Caco-2 (cell line): ENCODE data around the gene DLG1. TPM values are rescaled to one million over a fixed set of nuclear protein-coding genes. Genes with fewer than 3 reads are reported as not detected.

Experiments used
- BruUV-seq: library from RNA; stranded (reverse); fragments of 400-500 nt; replicated peaks from 2 replicates; lab custom pipeline; 2021; lab: Mats Ljungman, UMichigan
- CTCF ChIA-PET: fragments of 300-600 bp; sonication (Branson Sonifier 250); formaldehyde crosslinking; loops from one replicate; lab custom pipeline; 2022; ENCODE audit warnings: antibody characterized with exemption; lab: Charles Lee
- POLR2A ChIA-PET: fragments of 300-600 bp; sonication (Branson Sonifier 250); formaldehyde crosslinking; loops from one replicate; lab custom pipeline; 2022; ENCODE audit warnings: antibody characterized with exemption; lab: Charles Lee
- DNase-seq, 2 experiments: peaks; one replicate each; pipeline versions ENCODE4 v3.0.0 to v3.0.0-alpha.2; 2020 to 2022
- H3K27me3 ChIP-seq: replicated peaks from 2 replicates; pipeline ENCODE4 v1.6.0; 2011; ENCODE audit warnings: low read length; ENCODE audit not compliant: control insufficient read depth, insufficient read depth
- H3K36me3 ChIP-seq: 2 replicates; pipeline ENCODE4 v1.5.1; 2011; ENCODE audit warnings: low read length; ENCODE audit not compliant: control insufficient read depth, insufficient read depth
- H3K4me1 ChIP-seq: fragments of 250-450 bp; sonication (Bioruptor Pico); 2 replicates; pipeline ENCODE4 v1.5.1; 2020; ENCODE audit warnings: mild to moderate bottlenecking
- H3K4me3 ChIP-seq: 2 replicates; pipeline ENCODE4 v1.5.1; 2011; ENCODE audit warnings: low read depth, mild to moderate bottlenecking, control low read depth, low read length
- H3K9me3 ChIP-seq: fragments of 250-450 bp; sonication (Bioruptor Pico); 2 replicates; pipeline ENCODE4 v1.5.1; 2020; ENCODE audit warnings: mild to moderate bottlenecking, moderate library complexity
- H3K27ac Mint-ChIP-seq: one replicate; pipeline ENCODE4 v1.8.0; 2022; ENCODE audit warnings: mixed read lengths; ENCODE audit not compliant: unreplicated experiment
- H3K27me3 Mint-ChIP-seq: one replicate; pipeline ENCODE4 v1.8.0; 2022; ENCODE audit warnings: mixed read lengths; ENCODE audit not compliant: insufficient read depth, unreplicated experiment
- H3K36me3 Mint-ChIP-seq: one replicate; pipeline ENCODE4 v1.8.0; 2022; ENCODE audit warnings: mild to moderate bottlenecking, mixed read lengths; ENCODE audit not compliant: insufficient read depth, unreplicated experiment
- H3K4me1 Mint-ChIP-seq: one replicate; pipeline ENCODE4 v1.8.0; 2022; ENCODE audit warnings: low read depth, mixed read lengths; ENCODE audit not compliant: unreplicated experiment
- H3K4me3 Mint-ChIP-seq: one replicate; pipeline ENCODE4 v1.8.0; 2022; ENCODE audit warnings: mild to moderate bottlenecking, moderate library complexity, mixed read lengths; ENCODE audit not compliant: unreplicated experiment
- H3K9me3 Mint-ChIP-seq: one replicate; pipeline ENCODE4 v1.8.0; 2022; ENCODE audit warnings: mixed read lengths; ENCODE audit not compliant: unreplicated experiment
- intact Hi-C: fragments of 100-400 bp; cut with micrococcal nuclease; formaldehyde crosslinking; loops from one replicate; pipeline ENCODE4 v1.10.0; 2022; ENCODE audit not compliant: unreplicated experiment
- microRNA-seq: library from miRNA; unstranded; fragments of <30 nt; microRNA quantifications from one replicate; pipeline ENCODE4 v1.2.0, GENCODE V29; 2022
- total RNA-seq: library from RNA; stranded (reverse); gene quantifications from 2 replicates; pipeline ENCODE4 v1.2.3, GENCODE V29; 2022
- TF ChIP-seq, protein P1 (sequence below), 2 experiments: fragments of 200-600 bp in 1 of 2; IDR thresholded peaks; 1 replicate in 1 of 2; 2 replicates in 1 of 2; pipeline versions ENCODE4 v1.5.1 to v1.8.0; 2011 to 2022; ENCODE audit warnings: antibody characterized with exemption in 1 of 2, control low read depth in 1 of 2, inconsistent platforms in 1 of 2, low read depth in 1 of 2, low read length in 1 of 2, mild to moderate bottlenecking in 1 of 2, moderate library complexity in 1 of 2; ENCODE audit not compliant: insufficient read depth in 1 of 2, severe bottlenecking in 1 of 2, unreplicated experiment in 1 of 2

The DLG1 gene
- total RNA-seq, 1 experiment from 2014 or later, result 167 TPM

DNA sequence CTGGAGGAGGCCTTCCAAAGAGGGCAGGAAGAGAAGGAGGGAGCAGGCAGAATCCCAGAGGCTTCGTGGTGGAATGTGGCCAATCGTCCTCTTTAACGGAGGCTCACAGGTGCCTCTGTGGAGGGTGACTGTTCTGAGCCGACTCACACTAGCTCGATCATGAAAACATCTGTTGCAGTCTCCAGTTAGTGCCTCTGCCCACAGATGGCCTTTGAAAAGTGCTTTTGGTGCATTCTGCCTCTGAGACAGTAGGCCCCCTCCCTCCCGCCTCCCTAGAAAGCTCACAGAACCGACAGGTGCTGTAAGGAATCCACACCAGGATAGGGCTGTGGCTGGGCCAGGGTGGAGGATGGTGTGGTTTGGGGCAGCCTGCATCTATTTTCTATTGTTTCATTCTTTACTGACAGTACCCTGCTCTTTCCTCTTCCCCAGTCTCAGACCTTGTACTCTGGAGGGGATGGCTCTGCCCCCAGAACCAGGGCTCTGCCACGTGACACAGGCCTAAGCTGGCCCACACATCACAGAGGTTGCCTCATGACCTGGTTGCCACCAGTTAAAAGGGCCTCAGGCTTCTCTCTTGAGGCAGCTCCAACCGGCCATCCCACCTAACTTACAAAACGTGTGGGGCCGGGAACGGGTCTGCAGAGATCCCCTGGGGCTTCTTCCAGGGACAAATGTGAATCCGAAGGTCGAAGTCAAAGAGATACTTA lies 302.6 kb downstream of the DLG1 start:
- Mint-ChIP-seq H3K4me3 (no peak overlapping the region), H3K27me3 (no peaks in the 10 kb centered on the region), H3K9me3 (no peaks in the 10 kb centered on the region), H3K4me1 (no peaks in the 10 kb centered on the region), H3K36me3 (no peaks in the 10 kb centered on the region), H3K27ac (no peak overlapping the region)
- Histone ChIP-seq H3K9me3 (no peaks in the 10 kb centered on the region), H3K4me1 (peaks cover 2% of the 10 kb centered on the region), H3K27me3 (no peaks in the 10 kb centered on the region), H3K4me3 (no peak overlapping the region), H3K36me3 (no peaks in the 10 kb centered on the region)
- DNase-seq, result peak in 1 of 2 experiments; percentile 22
- CTCF ChIA-PET, result no interaction called here
- TF ChIP-seq, protein P1, sequence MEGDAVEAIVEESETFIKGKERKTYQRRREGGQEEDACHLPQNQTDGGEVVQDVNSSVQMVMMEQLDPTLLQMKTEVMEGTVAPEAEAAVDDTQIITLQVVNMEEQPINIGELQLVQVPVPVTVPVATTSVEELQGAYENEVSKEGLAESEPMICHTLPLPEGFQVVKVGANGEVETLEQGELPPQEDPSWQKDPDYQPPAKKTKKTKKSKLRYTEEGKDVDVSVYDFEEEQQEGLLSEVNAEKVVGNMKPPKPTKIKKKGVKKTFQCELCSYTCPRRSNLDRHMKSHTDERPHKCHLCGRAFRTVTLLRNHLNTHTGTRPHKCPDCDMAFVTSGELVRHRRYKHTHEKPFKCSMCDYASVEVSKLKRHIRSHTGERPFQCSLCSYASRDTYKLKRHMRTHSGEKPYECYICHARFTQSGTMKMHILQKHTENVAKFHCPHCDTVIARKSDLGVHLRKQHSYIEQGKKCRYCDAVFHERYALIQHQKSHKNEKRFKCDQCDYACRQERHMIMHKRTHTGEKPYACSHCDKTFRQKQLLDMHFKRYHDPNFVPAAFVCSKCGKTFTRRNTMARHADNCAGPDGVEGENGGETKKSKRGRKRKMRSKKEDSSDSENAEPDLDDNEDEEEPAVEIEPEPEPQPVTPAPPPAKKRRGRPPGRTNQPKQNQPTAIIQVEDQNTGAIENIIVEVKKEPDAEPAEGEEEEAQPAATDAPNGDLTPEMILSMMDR (IDR thresholded peaks at IDR 0.05; ENCODE audit: insufficient read depth in 1 of 2, low read depth in 1 of 2, low read length in 1 of 2, severe bottlenecking in 1 of 2, unreplicated experiment in 1 of 2), result no peak
- POLR2A ChIA-PET, result no interaction called here
- intact Hi-C loops, result no loop called here
- no TSS peak for BruUV-seq

DNA sequence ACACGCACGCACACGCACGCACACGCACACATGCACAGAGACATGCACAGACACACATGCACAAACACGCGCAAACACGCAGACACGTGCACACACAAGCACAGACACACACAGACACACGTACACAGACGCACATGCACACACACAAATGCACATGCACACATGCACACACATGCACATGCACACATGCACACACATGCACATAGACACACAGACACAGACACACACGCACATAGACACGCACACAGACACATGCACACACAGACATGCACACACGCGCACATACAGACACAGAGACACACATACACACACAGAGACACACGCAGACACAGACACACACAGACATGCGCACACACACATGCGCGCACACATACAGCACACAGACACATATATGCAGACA lies 303.4 kb downstream of the DLG1 start:
- Histone ChIP-seq H3K9me3 (no peaks in the 10 kb centered on the region), H3K4me1 (peaks cover 10% of the 10 kb centered on the region), H3K27me3 (no peaks in the 10 kb centered on the region), H3K36me3 (no peaks in the 10 kb centered on the region), H3K4me3 (no peak overlapping the region)
- ChIA-PET CTCF (no interaction called here), POLR2A (no interaction called here)
- H3K4me3 Mint-ChIP-seq, result no peak overlapping the region
- intact Hi-C loops, result no loop called here
- peak in 1 of 2 experiments; percentile 15 for DNase-seq
- no peaks in the 10 kb centered on the region for H3K4me1 Mint-ChIP-seq
- H3K27ac Mint-ChIP-seq, result no peak overlapping the region
- no peaks in the 10 kb centered on the region for H3K36me3 Mint-ChIP-seq
- BruUV-seq, result no TSS peak
- TF ChIP-seq, protein P1 (IDR thresholded peaks at IDR 0.05; ENCODE audit: insufficient read depth in 1 of 2, low read depth in 1 of 2, low read length in 1 of 2, severe bottlenecking in 1 of 2, unreplicated experiment in 1 of 2), result no peak
- no peaks in the 10 kb centered on the region for H3K27me3 Mint-ChIP-seq
- H3K9me3 Mint-ChIP-seq, result no peaks in the 10 kb centered on the region

DNA sequence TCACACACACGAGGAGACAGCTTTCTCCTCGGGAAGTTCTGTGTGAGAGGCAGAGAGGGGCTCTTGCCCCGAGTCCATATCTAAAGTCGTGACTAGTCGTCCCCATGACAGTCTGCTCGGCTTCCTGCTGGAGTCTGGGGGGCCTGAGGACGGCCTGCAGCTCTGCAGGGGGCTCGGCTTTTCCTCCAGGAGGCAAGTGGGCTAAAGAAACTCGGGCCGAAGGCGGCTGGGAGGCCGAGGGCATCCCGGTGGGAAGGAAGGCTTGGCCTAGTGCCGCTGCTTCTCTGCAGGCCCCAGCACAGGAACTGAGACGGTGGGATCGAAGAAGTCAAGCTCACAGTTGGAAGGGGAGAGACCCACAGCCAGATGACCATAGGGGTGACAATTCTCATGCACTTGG lies 304.4 kb downstream of the DLG1 start:
- DNase-seq, result peak in 1 of 2 experiments; percentile 15
- TF ChIP-seq, protein P1 (IDR thresholded peaks at IDR 0.05; ENCODE audit: insufficient read depth in 1 of 2, low read depth in 1 of 2, low read length in 1 of 2, severe bottlenecking in 1 of 2, unreplicated experiment in 1 of 2), result no peak
- intact Hi-C loops, result no loop called here
- H3K9me3 Mint-ChIP-seq, result no peaks in the 10 kb centered on the region
- no peaks in the 10 kb centered on the region for H3K36me3 Mint-ChIP-seq
- H3K27me3 Mint-ChIP-seq, result no peaks in the 10 kb centered on the region
- no peaks in the 10 kb centered on the region for H3K9me3 ChIP-seq
- H3K36me3 ChIP-seq, result no peaks in the 10 kb centered on the region
- H3K4me1 Mint-ChIP-seq, result peaks cover 2% of the 10 kb centered on the region
- H3K4me3 Mint-ChIP-seq, result no peak overlapping the region
- peaks cover 20% of the 10 kb centered on the region for H3K4me1 ChIP-seq
- no TSS peak for BruUV-seq
- no peak overlapping the region for H3K27ac Mint-ChIP-seq
- CTCF ChIA-PET, result no interaction called here
- no peaks in the 10 kb centered on the region for H3K27me3 ChIP-seq
- H3K4me3 ChIP-seq, result no peak overlapping the region
- POLR2A ChIA-PET, result no interaction called here

Small RNAs within 50 kb of the gene (microRNA-seq; reads per million reads assigned to microRNA genes)
- 0.56 reads per million for gene MIR4797
